ENCODE measurements around the gene ZNF783. TPM values are rescaled to one million over a fixed set of nuclear protein-coding genes. Genes with fewer than 3 reads are reported as not detected.
"Not testable (repeated sequence)": the region's sequence is repeated elsewhere in the genome, so short reads cannot be mapped to it uniquely, and the experiment has no call there.

ZNF783 gene
- polyA plus RNA-seq, 6 donors from 2014 or later = 1.3 to 9.2 (median 6.0) TPM

DNA sequence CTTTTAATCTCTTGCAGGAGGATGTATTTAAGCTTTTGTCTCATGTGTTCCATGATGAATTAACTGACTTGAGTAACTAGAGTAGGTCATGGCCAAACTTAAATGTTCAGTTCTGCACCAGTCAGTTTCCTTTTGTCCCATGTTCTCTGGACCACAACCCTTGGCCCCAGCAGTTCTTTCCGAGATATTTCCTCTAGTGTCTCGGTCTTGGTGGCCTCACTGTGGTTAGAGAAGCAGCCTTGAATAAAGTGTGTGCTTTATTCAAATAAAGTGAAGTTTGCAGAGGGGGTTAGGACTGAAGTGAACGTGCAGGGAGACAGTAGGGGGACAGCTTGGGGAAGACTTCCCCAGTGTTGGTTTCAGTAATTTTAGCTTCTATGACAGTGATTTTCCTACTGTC is 13.2 kb upstream of the ZNF783 start:
- Mint-ChIP-seq H3K27me3 (no peaks in the 10 kb centered on the region), H3K36me3 (peaks cover 0 to 14% of the 10 kb centered on the region in 2 donors), H3K4me3 (no peak overlapping the region), H3K9me3 (no peaks in the 10 kb centered on the region), H3K4me1 (peaks cover 26 to 42% (median 30%) of the 10 kb centered on the region in 3 donors), H3K27ac (peak overlapping the region in 2 of 6 donors; percentile 14 to 15)
- no peak for DNase-seq
- no peak for ATAC-seq (ENCODE audit: low read depth in 2 of 2)

DNA sequence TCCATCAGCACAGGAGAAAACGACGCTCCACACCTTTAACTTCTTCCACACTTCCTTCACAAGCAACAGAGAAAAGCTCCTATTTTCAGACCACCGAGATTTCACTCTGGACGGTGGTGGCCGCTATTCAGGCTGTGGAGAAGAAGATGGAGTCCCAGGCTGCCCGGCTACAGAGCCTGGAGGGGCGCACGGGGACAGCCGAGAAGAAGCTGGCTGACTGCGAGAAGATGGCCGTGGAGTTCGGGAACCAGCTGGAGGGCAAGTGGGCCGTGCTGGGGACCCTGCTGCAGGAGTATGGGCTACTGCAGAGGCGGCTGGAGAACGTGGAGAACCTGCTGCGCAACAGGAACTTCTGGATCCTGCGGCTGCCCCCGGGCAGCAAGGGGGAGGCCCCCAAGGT is 11.8 kb upstream of the ZNF783 start:
- peak overlapping the region in 1 of 6 donors; percentile 69 for H3K27ac Mint-ChIP-seq

DNA sequence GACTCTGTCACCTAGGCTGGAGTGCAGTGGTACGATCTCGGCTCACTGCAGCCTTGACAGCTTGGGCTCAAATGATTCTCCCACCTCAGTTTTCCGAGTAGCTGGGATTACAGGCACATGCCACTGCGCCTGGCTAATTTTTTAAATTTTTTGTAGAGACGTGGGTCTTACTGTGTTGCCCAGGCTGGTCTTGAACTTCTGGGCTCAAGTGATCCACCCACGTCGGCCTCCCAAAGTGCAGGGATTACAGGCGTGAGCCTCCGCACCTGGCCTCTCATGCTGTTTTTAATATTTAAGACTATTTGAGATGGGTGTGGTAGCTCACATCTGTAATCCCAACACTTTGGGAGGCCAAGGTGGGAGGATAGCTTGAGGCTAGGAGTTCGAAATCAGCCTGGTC is 10.5 kb upstream of the ZNF783 start:
- not testable (repeated sequence) for DNase-seq; H3K27ac Mint-ChIP-seq; ATAC-seq (ENCODE audit: low read depth in 2 of 2); H3K4me3 Mint-ChIP-seq; H3K27me3 Mint-ChIP-seq; H3K9me3 Mint-ChIP-seq
- peaks cover 5 to 14% of the 10 kb centered on the region in 2 donors for H3K36me3 Mint-ChIP-seq
- peaks cover 6 to 19% (median 13%) of the 10 kb centered on the region in 3 donors for H3K4me1 Mint-ChIP-seq

More for the DNA sequence above, 11.8 kb upstream of the ZNF783 start:
- ATAC-seq (ENCODE audit: low read depth in 2 of 2); DNase-seq; H3K27me3 Mint-ChIP-seq; H3K9me3 Mint-ChIP-seq: not testable (repeated sequence)
- peaks cover 16 to 33% (median 23%) of the 10 kb centered on the region in 3 donors for H3K4me1 Mint-ChIP-seq
- peak overlapping the region in 1 of 8 donors; percentile 59 for H3K4me3 Mint-ChIP-seq
- peaks cover 0 to 14% of the 10 kb centered on the region in 2 donors for H3K36me3 Mint-ChIP-seq

DNA sequence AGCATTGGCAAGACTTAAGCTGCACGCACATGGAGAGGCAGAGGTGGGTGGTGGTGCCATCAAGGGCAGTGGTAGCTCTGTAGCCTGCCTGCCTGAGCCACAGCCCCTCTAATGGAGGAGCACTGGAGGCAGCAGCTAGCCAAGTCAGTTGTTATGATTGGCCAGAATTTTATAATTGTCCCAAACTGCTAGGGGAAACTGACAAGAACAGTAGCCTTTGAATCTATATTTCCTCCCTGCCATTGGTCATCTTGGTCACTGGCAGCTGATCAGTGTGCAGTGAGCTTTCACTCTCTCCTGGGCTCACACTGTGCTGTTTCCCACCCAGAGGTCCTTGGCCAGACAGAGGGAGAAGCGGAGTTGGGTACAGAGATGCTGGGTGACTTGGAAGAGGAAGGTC is 9.6 kb upstream of the ZNF783 start:
- DNase-seq = no peak
- Mint-ChIP-seq H3K36me3 (peaks cover 5 to 14% of the 10 kb centered on the region in 2 donors), H3K27ac (no peak overlapping the region), H3K4me1 (peaks cover 4 to 18% (median 13%) of the 10 kb centered on the region in 3 donors), H3K27me3 (no peaks in the 10 kb centered on the region), H3K9me3 (no peaks in the 10 kb centered on the region), H3K4me3 (no peak overlapping the region)
- no peak for ATAC-seq (ENCODE audit: low read depth in 2 of 2)

DNA sequence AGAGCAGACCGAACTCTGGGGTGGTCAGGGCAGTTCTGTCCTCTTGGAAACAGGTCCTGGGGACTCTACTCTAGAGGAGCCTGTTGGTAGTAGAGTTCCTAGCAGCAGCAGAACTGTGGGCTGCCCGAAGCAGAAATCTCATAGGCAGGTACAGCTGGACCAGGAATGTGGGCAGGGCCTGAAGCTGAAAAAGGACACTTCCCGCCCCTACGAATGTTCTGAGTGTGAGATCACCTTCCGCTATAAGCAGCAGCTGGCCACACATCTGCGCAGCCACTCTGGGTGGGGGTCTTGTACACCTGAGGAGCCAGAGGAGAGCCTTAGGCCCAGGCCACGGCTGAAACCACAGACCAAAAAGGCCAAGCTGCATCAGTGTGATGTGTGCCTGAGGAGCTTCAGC is 8.3 kb upstream of the ZNF783 start:
- H3K36me3 Mint-ChIP-seq = peaks cover 5 to 14% of the 10 kb centered on the region in 2 donors
- DNase-seq (no peak), ATAC-seq (ENCODE audit: low read depth in 2 of 2) (no peak)
- peaks cover 5 to 13% (median 6%) of the 10 kb centered on the region in 3 donors for H3K4me1 Mint-ChIP-seq
- no peak overlapping the region for H3K4me3 Mint-ChIP-seq
- H3K27ac Mint-ChIP-seq = no peak overlapping the region
- no peaks in the 10 kb centered on the region for H3K9me3 Mint-ChIP-seq
- no peaks in the 10 kb centered on the region for H3K27me3 Mint-ChIP-seq

DNA sequence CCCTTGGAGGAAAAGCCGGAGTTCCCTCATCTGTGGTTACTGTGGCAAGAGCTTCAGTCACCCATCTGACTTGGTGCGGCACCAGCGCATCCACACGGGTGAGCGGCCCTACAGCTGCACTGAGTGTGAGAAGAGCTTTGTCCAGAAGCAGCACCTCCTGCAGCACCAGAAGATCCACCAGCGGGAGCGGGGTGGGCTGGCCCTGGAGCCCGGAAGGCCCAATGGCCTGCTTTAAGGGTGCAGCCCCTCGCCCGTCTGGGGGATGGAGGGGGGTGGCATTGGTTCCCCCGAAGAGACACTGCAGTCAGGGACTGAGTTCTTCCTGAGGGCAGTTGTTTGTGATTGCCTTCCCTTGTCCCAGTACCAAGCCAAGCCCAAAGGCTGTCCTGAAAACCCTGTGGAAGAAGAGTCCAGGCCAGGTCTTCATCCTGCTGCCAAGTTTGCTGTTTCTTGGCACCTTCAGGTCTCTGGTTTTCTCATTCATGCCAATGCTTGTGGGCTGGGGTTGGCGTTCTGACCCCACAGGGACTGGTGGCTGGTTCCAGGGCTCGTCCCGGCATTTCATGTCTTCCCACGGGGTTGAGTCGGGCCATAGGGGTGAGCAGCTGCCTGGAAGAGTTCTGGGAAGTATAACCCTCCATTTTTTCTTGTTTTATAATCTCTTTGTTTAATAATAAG is 7.7 kb upstream of the ZNF783 start:
- Mint-ChIP-seq H3K27me3 (no peaks in the 10 kb centered on the region), H3K9me3 (no peaks in the 10 kb centered on the region), H3K4me3 (no peak overlapping the region), H3K4me1 (peaks cover 4 to 11% (median 5%) of the 10 kb centered on the region in 3 donors), H3K36me3 (peaks cover 5 to 14% of the 10 kb centered on the region in 2 donors), H3K27ac (no peak overlapping the region)
- DNase-seq (no peak), ATAC-seq (ENCODE audit: low read depth in 2 of 2) (no peak)

DNA sequence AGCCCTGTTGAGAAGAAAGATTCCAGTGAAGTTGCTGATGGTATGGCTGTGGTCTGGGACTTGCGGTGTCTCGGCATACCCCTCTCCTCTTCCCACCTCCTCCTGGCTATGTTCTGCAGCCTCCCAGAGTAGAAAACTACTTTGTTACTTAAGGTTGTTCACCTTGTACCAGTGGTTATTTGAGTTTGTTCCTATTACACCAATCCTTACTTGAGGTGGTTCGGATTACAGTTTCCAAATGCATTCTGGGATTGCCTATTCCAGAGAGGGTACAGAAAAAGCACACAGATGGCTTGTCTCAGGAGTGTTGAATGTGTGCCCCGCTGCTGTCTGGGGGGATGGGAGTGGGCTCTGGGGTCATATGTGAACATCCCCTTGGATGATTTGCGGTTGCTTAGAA is 6.8 kb upstream of the ZNF783 start:
- H3K9me3 Mint-ChIP-seq = no peaks in the 10 kb centered on the region
- DNase-seq = no peak
- H3K27me3 Mint-ChIP-seq = no peaks in the 10 kb centered on the region
- ATAC-seq (ENCODE audit: low read depth in 2 of 2) = no peak
- peak overlapping the region in 1 of 6 donors; percentile 40 for H3K27ac Mint-ChIP-seq
- peaks cover 4 to 11% (median 5%) of the 10 kb centered on the region in 3 donors for H3K4me1 Mint-ChIP-seq
- H3K4me3 Mint-ChIP-seq = peak overlapping the region in 1 of 8 donors; percentile 30
- peaks cover 5 to 14% of the 10 kb centered on the region in 2 donors for H3K36me3 Mint-ChIP-seq

DNA sequence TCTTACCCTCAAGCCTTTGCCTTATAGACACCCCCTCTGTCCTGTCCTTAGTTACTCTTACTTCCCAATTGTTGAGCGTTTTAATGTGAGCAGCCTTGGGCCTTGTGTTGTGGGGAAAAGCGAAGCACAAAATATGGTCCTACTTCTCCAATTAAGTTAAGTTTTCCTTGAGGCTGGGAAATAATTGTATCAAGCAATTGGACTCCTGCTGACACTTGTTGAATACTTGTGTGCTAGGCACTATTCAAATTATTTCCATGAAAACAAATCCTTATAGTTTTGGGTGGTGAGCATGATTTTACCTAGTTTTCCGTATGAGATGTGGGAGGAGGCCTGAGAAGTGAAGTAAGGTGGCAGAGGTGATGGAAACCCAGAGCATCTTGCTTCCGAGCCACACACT is 5.4 kb upstream of the ZNF783 start:
- ATAC-seq (ENCODE audit: low read depth in 2 of 2) (no peak), DNase-seq (no peak)
- Mint-ChIP-seq H3K4me3 (no peak overlapping the region), H3K27me3 (no peaks in the 10 kb centered on the region), H3K36me3 (peaks cover 5 to 11% of the 10 kb centered on the region in 2 donors), H3K4me1 (peaks cover 5 to 11% (median 10%) of the 10 kb centered on the region in 3 donors), H3K9me3 (no peaks in the 10 kb centered on the region), H3K27ac (peak overlapping the region in 1 of 6 donors; percentile 56)

DNA sequence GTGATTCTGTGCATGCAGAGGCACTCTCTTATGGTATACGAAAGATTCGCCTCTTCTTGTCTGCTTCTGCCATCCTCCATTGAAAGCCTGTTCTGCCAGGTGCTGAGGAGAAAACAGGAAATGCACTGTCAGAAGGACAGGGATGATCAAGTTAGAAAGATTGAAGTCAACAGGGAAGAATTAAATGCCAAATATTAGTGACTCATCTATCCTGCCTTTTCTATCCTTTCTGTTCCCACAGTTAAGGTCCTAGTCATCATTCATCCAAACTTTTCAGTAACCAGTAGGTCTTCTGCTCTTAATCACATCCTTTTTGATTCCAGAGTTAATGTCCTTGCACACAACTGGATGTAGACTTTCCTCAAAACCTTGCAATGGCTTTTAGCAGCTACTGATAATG is 4.8 kb upstream of the ZNF783 start:
- ATAC-seq (ENCODE audit: low read depth in 2 of 2) (no peak), DNase-seq (no peak)
- Mint-ChIP-seq H3K36me3 (peaks cover 5 to 6% of the 10 kb centered on the region in 2 donors), H3K4me3 (no peak overlapping the region), H3K9me3 (no peaks in the 10 kb centered on the region), H3K27ac (no peak overlapping the region), H3K27me3 (no peaks in the 10 kb centered on the region), H3K4me1 (peaks cover 6 to 11% (median 11%) of the 10 kb centered on the region in 3 donors)

DNA sequence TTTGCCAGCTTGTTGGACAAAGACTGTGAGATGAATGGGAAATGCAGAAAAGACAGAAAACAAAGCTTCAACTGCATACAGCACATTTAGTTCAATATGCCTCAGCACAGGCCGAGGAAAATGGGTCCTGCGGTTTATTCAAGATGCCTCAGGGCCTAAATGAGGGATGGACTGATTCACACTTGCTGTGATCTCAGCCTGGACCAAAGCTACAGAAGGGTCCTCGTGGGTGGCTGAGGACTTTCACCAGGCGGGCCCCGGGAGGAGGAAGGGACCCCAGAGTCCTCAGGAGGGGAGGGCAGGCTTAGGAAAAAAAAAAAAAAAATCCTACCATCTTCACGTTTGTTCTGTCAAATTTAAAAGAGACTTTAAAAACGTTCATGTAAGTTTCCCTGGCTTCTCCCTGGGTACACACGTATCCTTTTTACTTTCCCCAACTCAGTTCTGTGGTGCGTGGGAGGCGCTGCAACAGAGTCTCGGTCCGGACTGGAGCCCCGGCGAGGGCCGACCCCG is 624 bp upstream of the ZNF783 start:
- peak overlapping the region; percentile 49 to 97 (median 86) for H3K27ac Mint-ChIP-seq
- H3K9me3 Mint-ChIP-seq = no peaks in the 10 kb centered on the region
- peak overlapping the region; percentile 84 to 92 (median 91) for H3K4me3 Mint-ChIP-seq
- no peak for DNase-seq
- peaks cover 0 to 2% of the 10 kb centered on the region in 2 donors for H3K36me3 Mint-ChIP-seq
- ATAC-seq (ENCODE audit: low read depth in 2 of 2) = no peak
- no peaks in the 10 kb centered on the region for H3K27me3 Mint-ChIP-seq
- peaks cover 21 to 37% (median 23%) of the 10 kb centered on the region in 3 donors for H3K4me1 Mint-ChIP-seq

DNA sequence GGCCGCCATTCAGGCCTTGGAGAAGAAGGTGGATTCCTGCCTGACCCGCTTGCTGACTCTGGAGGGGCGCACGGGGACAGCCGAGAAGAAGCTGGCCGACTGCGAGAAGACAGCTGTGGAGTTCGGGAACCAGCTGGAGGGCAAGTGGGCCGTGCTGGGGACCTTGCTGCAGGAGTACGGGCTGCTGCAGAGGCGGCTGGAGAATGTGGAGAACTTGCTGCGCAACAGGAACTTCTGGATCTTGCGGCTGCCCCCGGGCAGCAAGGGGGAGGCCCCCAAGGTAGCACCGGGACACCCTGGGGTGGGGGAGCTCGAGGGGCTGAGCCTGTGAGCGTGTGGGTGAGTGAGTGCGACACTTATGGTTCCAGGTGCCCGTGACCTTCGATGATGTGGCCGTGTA is 4.5 kb downstream of the ZNF783 start:
- DNase-seq (no peak), ATAC-seq (ENCODE audit: low read depth in 2 of 2) (no peak)
- Mint-ChIP-seq H3K9me3 (no peaks in the 10 kb centered on the region), H3K27ac (peak overlapping the region in 4 of 6 donors; percentile 33 to 55 (median 48)), H3K4me3 (peak overlapping the region in 1 of 8 donors; percentile 53), H3K36me3 (peaks cover 17 to 27% of the 10 kb centered on the region in 2 donors), H3K4me1 (peaks cover 15 to 36% (median 19%) of the 10 kb centered on the region in 3 donors), H3K27me3 (no peaks in the 10 kb centered on the region)

DNA sequence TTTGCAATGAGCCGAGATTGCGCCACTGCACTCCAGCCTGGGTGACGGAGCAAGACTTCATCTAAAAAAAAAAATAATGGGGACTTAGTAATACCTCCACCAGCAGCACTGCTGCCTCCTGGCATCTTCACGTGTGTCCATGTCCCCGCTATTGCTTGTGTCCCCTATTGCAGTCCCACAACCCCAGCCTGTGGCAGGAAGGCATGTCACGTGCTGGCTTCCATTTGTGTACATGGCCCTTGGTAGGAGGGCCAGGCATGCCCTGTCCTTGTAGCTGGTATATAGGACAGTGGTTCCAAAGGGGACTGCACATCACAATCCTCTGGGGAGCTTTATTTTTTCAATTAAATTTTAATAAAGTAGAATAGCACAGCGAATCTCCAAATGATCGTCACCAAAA is 5.7 kb downstream of the ZNF783 start:
- Mint-ChIP-seq H3K4me1 (peaks cover 15 to 35% (median 16%) of the 10 kb centered on the region in 3 donors), H3K27me3 (no peaks in the 10 kb centered on the region), H3K9me3 (no peaks in the 10 kb centered on the region), H3K36me3 (peaks cover 17 to 27% of the 10 kb centered on the region in 2 donors), H3K27ac (peak overlapping the region in 1 of 6 donors; percentile 71), H3K4me3 (no peak overlapping the region)
- no peak for DNase-seq
- no peak for ATAC-seq (ENCODE audit: low read depth in 2 of 2)

DNA sequence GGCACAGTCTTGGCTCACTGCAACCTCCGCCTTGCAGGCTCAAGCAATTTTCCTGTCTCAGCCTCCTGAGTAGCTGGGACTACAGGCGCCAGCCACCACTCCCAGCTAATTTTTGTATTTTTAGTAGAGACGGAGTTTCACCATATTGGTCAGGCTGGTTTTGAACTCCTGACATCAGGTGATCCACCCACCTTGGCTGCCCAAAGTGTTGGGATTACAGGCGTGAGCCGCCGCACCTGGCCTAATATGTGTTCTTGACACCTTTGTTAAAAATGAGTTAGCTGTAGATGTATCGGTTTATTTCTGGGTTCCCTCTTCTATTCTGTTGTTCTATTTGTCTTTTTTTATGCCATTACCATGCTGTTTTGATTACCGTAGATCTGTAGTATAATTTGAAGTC is 12.4 kb downstream of the ZNF783 start:
- not testable (repeated sequence) for ATAC-seq (ENCODE audit: low read depth in 2 of 2); H3K9me3 Mint-ChIP-seq; H3K27me3 Mint-ChIP-seq; DNase-seq; H3K27ac Mint-ChIP-seq; H3K4me3 Mint-ChIP-seq
- Mint-ChIP-seq H3K36me3 (peaks cover 11 to 21% of the 10 kb centered on the region in 2 donors), H3K4me1 (peaks cover 9 to 12% (median 12%) of the 10 kb centered on the region in 3 donors)

DNA sequence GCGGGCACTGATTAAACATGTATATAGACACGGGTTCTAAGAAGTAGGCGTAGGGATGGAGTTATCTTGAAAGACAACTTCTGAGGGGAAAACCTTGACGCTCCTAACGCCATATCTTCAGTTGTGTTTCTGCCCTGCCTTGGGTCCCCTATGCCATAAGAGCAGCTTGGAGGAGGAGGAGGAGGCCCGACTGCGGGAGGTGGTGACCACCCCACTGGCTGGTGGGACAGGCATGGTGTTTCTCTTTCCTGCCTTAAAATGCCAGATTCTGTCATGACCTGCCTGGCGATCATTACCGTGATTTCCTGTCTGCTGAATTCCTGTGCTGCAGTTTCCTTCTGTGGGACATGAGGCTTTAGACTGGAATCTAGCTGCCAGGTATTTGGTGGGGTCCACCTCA is 15.9 kb downstream of the ZNF783 start:
- H3K36me3 Mint-ChIP-seq = peaks cover 11 to 19% of the 10 kb centered on the region in 2 donors
- no peak overlapping the region for H3K4me3 Mint-ChIP-seq
- peaks cover 6 to 12% (median 11%) of the 10 kb centered on the region in 3 donors for H3K4me1 Mint-ChIP-seq
- no peaks in the 10 kb centered on the region for H3K27me3 Mint-ChIP-seq
- ATAC-seq (ENCODE audit: low read depth in 2 of 2) (no peak), DNase-seq (no peak)
- no peak overlapping the region for H3K27ac Mint-ChIP-seq
- no peaks in the 10 kb centered on the region for H3K9me3 Mint-ChIP-seq
